Activated B cell treated with CpG ODN at 0.5 μM for 24 hours (primary cell): Measurements from ENCODE around the gene NUDT4. TPM values are rescaled to one million over a fixed set of nuclear protein-coding genes. Genes with fewer than 3 reads are reported as not detected.

Experiments used
- ATAC-seq: fragments of 200-7000 bp; cut with Tn5 transposase; one replicate; pipeline ENCODE4 v1.10.0; 2021; ENCODE audit warnings: low read depth, mild to moderate bottlenecking, moderate library complexity
- CTCF ChIA-PET: fragments of 350-600 bp; sonication (Branson Sonifier 250); formaldehyde crosslinking; loops from one replicate; lab custom pipeline; 2021; ENCODE audit warnings: antibody characterized with exemption; lab: Charles Lee
- POLR2A ChIA-PET: fragments of 350-600 bp; sonication (Branson Sonifier 250); formaldehyde crosslinking; loops from one replicate; lab custom pipeline; 2021; ENCODE audit warnings: antibody characterized with exemption; lab: Charles Lee
- DNase-seq: peaks from one replicate; pipeline ENCODE4 v3.0.0; 2022
- H3K27ac Mint-ChIP-seq: one replicate; pipeline ENCODE4 v1.8.0; 2020; ENCODE audit warnings: mixed read lengths
- H3K27me3 Mint-ChIP-seq: one replicate; pipeline ENCODE4 v1.8.0; 2021; ENCODE audit warnings: mixed read lengths
- H3K36me3 Mint-ChIP-seq: one replicate; pipeline ENCODE4 v1.8.0; 2021; ENCODE audit warnings: low read depth, mixed read lengths
- H3K4me1 Mint-ChIP-seq: one replicate; pipeline ENCODE4 v1.8.0; 2021; ENCODE audit warnings: mixed read lengths
- H3K4me3 Mint-ChIP-seq: one replicate; pipeline ENCODE4 v1.8.0; 2020; ENCODE audit warnings: mild to moderate bottlenecking, mixed read lengths
- H3K9me3 Mint-ChIP-seq: one replicate; pipeline ENCODE4 v1.8.0; 2020; ENCODE audit warnings: mixed read lengths
- CTCF ChIP-seq: fragments of 200-600 bp; IDR thresholded peaks from one replicate; pipeline ENCODE4 v1.8.0; 2022; ENCODE audit warnings: antibody characterized with exemption, mild to moderate bottlenecking
- intact Hi-C: fragments of 100-400 bp; cut with micrococcal nuclease; formaldehyde crosslinking; loops from one replicate; pipeline ENCODE4 v1.15.1; 2024
- total RNA-seq: library from RNA; stranded (reverse); gene quantifications from 2 replicates; pipeline ENCODE4 v1.2.3, GENCODE V29; 2022

The NUDT4 gene
- total RNA-seq, 1 donor from 2014 or later: 47.3 TPM

- DNase-seq (no peak), ATAC-seq (no peak)
- no peak for TF ChIP-seq CTCF
- no peaks in the 10 kb centered on the region for H3K9me3 Mint-ChIP-seq
- intact Hi-C loops: loop anchor here (5.0 to 10.0 kb wide), 4 partner anchors 849 to 1774 kb away; partner anchors contain the start of genes BTG1, FGD6, NDUFA12 and VEZT
- peak overlapping the region; percentile 94 for H3K4me3 Mint-ChIP-seq
- H3K36me3 Mint-ChIP-seq: peaks cover 8% of the 10 kb centered on the region
- H3K4me1 Mint-ChIP-seq: peaks cover 44% of the 10 kb centered on the region
- H3K27me3 Mint-ChIP-seq: no peaks in the 10 kb centered on the region
- ChIA-PET POLR2A (interaction anchor here (3.2 kb wide), 1 partner anchor 23 kb away, joined by 32 read pairs; the partner anchor contains the start of gene MRPL42), CTCF (no interaction called here)
- H3K27ac Mint-ChIP-seq: no peak overlapping the region
These were observed 65.9 kb downstream of the NUDT4 start for GRCh38 chr12:93443576-93443975.

- Mint-ChIP-seq H3K27me3 (no peaks in the 10 kb centered on the region), H3K4me3 (no peak overlapping the region), H3K36me3 (no peaks in the 10 kb centered on the region), H3K4me1 (peaks cover 29% of the 10 kb centered on the region), H3K9me3 (no peaks in the 10 kb centered on the region), H3K27ac (no peak overlapping the region)
- DNase-seq: no peak
- intact Hi-C loops: loop anchor here (10.0 kb wide), 3 partner anchors 853 to 1557 kb away; partner anchors contain the start of genes BTG1 and NDUFA12
- no peak for TF ChIP-seq CTCF
- ChIA-PET POLR2A (no interaction called here), CTCF (no interaction called here)
- no peak for ATAC-seq
These were observed 70.0 kb downstream of the NUDT4 start for GRCh38 chr12:93447555-93448290.

GRCh38 chr12:93448796-93449195 lies 71.1 kb downstream of the NUDT4 start:
- H3K4me1 Mint-ChIP-seq: peaks cover 19% of the 10 kb centered on the region
- intact Hi-C loops: loop anchor here (1.0 to 10.0 kb wide), 4 partner anchors 19 to 1556 kb away; partner anchors contain the start of genes BTG1, MRPL42 and NDUFA12
- DNase-seq (no peak), ATAC-seq (peak; percentile 37)
- no peaks in the 10 kb centered on the region for H3K27me3 Mint-ChIP-seq
- H3K4me3 Mint-ChIP-seq: peak overlapping the region; percentile 13
- H3K27ac Mint-ChIP-seq: peak overlapping the region; percentile 54
- no peak for TF ChIP-seq CTCF
- H3K9me3 Mint-ChIP-seq: no peaks in the 10 kb centered on the region
- H3K36me3 Mint-ChIP-seq: no peaks in the 10 kb centered on the region
- ChIA-PET POLR2A (interaction anchor here (0.7 to 1.3 kb wide), 2 partner anchors 19 to 1115 kb away, joined by 4 to 7 read pairs; partner anchors contain the start of gene MRPL42), CTCF (interaction anchor here (0.7 to 1.0 kb wide), 3 partner anchors 18 to 653 kb away, joined by 3 to 4 read pairs (median 3); no protein-coding TSS in a partner anchor)

- Mint-ChIP-seq H3K4me1 (peaks cover 19% of the 10 kb centered on the region), H3K9me3 (no peaks in the 10 kb centered on the region), H3K36me3 (no peaks in the 10 kb centered on the region), H3K4me3 (no peak overlapping the region), H3K27me3 (no peaks in the 10 kb centered on the region), H3K27ac (peak overlapping the region; percentile 54)
- DNase-seq (no peak), ATAC-seq (peak; percentile 99)
- TF ChIP-seq CTCF: no peak
- intact Hi-C loops: loop anchor here (1.0 to 10.0 kb wide), 4 partner anchors 18 to 1556 kb away; partner anchors contain the start of genes BTG1, MRPL42 and NDUFA12
- ChIA-PET POLR2A (interaction anchor here (0.7 to 1.3 kb wide), 2 partner anchors 18 to 1115 kb away, joined by 4 to 7 read pairs; partner anchors contain the start of gene MRPL42), CTCF (interaction anchor here (0.7 to 1.0 kb wide), 3 partner anchors 19 to 653 kb away, joined by 3 to 4 read pairs (median 3); no protein-coding TSS in a partner anchor)
These were observed 71.6 kb downstream of the NUDT4 start for GRCh38 chr12:93449277-93449676.
